Neural crest cell (in vitro differentiated cells): Measurements from ENCODE around the gene TMED9. TPM values are rescaled to one million over a fixed set of nuclear protein-coding genes. Genes with fewer than 3 reads are reported as not detected.

ENCODE experiments used
- DNase-seq: peaks from one replicate; pipeline ENCODE4 v3.0.0; 2021; ENCODE audit warnings: low read depth, mixed read lengths, low spot score
- H3K27ac Mint-ChIP-seq: one replicate; pipeline ENCODE4 v1.8.0; 2021; ENCODE audit warnings: mild to moderate bottlenecking, mixed read lengths; ENCODE audit not compliant: unreplicated experiment
- H3K27me3 Mint-ChIP-seq: 2 replicates; pipeline ENCODE4 v1.8.0; 2021; ENCODE audit warnings: low read depth, mild to moderate bottlenecking, mixed read lengths
- H3K36me3 Mint-ChIP-seq: 2 replicates; pipeline ENCODE4 v1.8.0; 2021; ENCODE audit warnings: low read depth, mild to moderate bottlenecking, mixed read lengths
- H3K4me1 Mint-ChIP-seq: 2 replicates; pipeline ENCODE4 v1.8.0; 2021; ENCODE audit warnings: mixed read lengths
- H3K4me3 Mint-ChIP-seq: one replicate; pipeline ENCODE4 v1.8.0; 2021; ENCODE audit warnings: mild to moderate bottlenecking, mixed read lengths
- H3K9me3 Mint-ChIP-seq: 2 replicates; pipeline ENCODE4 v1.8.0; 2021; ENCODE audit warnings: mixed read lengths
- long read RNA-seq: library from polyadenylated mRNA; unstranded; transcript quantifications from one replicate; pipeline ENCODE4 v2.0.0, GENCODE V29; 2020
- total RNA-seq: library from RNA; stranded (reverse); gene quantifications from 2 replicates; pipeline ENCODE4 v1.2.1, GENCODE V29; 2021
- TF ChIP-seq, protein P1 (sequence below): fragments of 200-600 bp; sonication (generic); conservative IDR thresholded peaks from 2 replicates; pipeline ENCODE4 v1.5.0; 2021; ENCODE audit warnings: antibody characterized with exemption, mild to moderate bottlenecking

Gene TMED9
- total RNA-seq, result 108 and 113 TPM in 2 replicates
- long read RNA-seq, transcript TMED9-201 (5 exons, 1,473 nt), result major isoform, 105 of 108 reads
- long read RNA-seq, partial matches to known transcripts, result 0 of 108 reads
- long read RNA-seq, other reads (novel, unspliced or antisense), result 3 of 108 reads

- TF ChIP-seq, protein P1, sequence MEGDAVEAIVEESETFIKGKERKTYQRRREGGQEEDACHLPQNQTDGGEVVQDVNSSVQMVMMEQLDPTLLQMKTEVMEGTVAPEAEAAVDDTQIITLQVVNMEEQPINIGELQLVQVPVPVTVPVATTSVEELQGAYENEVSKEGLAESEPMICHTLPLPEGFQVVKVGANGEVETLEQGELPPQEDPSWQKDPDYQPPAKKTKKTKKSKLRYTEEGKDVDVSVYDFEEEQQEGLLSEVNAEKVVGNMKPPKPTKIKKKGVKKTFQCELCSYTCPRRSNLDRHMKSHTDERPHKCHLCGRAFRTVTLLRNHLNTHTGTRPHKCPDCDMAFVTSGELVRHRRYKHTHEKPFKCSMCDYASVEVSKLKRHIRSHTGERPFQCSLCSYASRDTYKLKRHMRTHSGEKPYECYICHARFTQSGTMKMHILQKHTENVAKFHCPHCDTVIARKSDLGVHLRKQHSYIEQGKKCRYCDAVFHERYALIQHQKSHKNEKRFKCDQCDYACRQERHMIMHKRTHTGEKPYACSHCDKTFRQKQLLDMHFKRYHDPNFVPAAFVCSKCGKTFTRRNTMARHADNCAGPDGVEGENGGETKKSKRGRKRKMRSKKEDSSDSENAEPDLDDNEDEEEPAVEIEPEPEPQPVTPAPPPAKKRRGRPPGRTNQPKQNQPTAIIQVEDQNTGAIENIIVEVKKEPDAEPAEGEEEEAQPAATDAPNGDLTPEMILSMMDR, result no peak
- peak within 1 kb of the TSS; percentile 95 for H3K4me3 Mint-ChIP-seq
- peak; percentile 73 for DNase-seq
- H3K27ac Mint-ChIP-seq, result peak within 1 kb of the TSS; percentile 97
- peaks cover 3% of the 10 kb centered on the region for H3K36me3 Mint-ChIP-seq
- H3K9me3 Mint-ChIP-seq, result no peaks in the 10 kb centered on the region
- H3K4me1 Mint-ChIP-seq, result peaks cover 16% of the 10 kb centered on the region
- H3K27me3 Mint-ChIP-seq, result peaks cover 45% of the 10 kb centered on the region
Observed at GRCh38 chr5:177592010-177592834, at the start of gene TMED9. TSS of gene TMED9 (plus strand) at chr5:177592203. CDS start at chr5:177592215, 12 bp downstream.

DNA sequence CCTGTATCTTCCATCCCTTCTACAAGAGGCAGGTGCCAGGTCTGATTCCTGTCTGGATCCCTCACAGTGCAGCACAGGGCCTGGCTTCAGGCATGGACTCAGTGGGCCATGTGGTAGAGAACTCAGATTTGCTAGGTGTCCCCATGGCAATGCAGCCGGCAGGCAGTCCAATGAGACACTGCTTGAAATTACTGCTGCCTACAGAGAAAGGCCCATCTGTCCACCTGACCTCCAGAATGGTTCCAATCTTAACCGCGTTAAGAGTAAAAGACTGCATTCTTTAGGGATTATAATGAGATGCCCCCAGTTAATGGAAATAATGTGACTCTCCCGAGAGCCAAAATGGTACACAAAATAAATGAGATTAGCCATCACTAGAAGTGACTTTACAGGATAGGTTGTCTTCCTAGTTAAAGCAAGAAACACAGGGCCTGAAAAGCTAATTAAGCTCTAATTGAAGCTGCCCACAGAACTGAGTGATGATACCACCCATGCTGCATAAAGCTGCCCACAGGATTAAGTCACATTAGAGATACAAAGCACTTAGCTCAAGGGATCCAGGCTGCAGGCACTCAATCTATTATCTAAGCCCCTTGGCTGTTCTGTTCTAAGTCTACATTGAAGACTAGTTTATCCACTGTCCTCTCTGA is 49.1 kb upstream of the TMED9 start:
- TF ChIP-seq, protein P1, result no peak
- Mint-ChIP-seq H3K36me3 (peaks cover 4% of the 10 kb centered on the region), H3K9me3 (no peaks in the 10 kb centered on the region), H3K4me3 (no peak overlapping the region), H3K27me3 (no peaks in the 10 kb centered on the region), H3K4me1 (peaks cover 24% of the 10 kb centered on the region), H3K27ac (no peak overlapping the region)
- DNase-seq, result no peak

GRCh38 chr5:177545487-177546257 is 46.3 kb upstream of the TMED9 start:
- Mint-ChIP-seq H3K4me1 (peaks cover 27% of the 10 kb centered on the region), H3K4me3 (no peak overlapping the region), H3K9me3 (no peaks in the 10 kb centered on the region), H3K27ac (no peak overlapping the region), H3K36me3 (peaks cover 8% of the 10 kb centered on the region), H3K27me3 (no peaks in the 10 kb centered on the region)
- no peak for DNase-seq
- TF ChIP-seq, protein P1, result no peak

GRCh38 chr5:177546258-177546741 is 45.7 kb upstream of the TMED9 start:
- no peak for DNase-seq
- Mint-ChIP-seq H3K27ac (peak overlapping the region; percentile 97), H3K27me3 (no peaks in the 10 kb centered on the region), H3K9me3 (no peaks in the 10 kb centered on the region), H3K36me3 (peaks cover 8% of the 10 kb centered on the region), H3K4me1 (peaks cover 27% of the 10 kb centered on the region), H3K4me3 (no peak overlapping the region)
- TF ChIP-seq, protein P1, result no peak

DNA sequence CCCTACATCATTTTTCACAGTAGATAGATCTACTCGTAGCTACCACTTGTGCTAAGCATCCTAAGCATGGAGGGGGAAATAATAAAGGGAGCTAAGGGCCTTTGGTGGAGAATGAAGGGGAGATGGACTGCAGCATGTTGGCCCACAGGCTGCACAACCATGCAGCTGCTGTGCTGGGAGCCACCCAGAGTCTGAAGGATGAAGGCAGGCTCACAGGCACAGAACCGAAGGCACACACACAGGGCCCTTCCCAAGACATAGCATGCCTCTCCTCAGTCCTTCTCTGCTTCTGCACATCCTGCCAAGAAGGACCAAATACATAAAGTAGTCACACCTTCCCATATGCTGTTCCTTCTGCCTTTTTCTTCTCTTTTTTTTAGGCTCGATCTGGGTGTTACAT is 44.3 kb upstream of the TMED9 start:
- H3K4me3 Mint-ChIP-seq, result no peak overlapping the region
- H3K27me3 Mint-ChIP-seq, result no peaks in the 10 kb centered on the region
- TF ChIP-seq, protein P1, result no peak
- H3K27ac Mint-ChIP-seq, result no peak overlapping the region
- no peak for DNase-seq
- no peaks in the 10 kb centered on the region for H3K9me3 Mint-ChIP-seq
- peaks cover 6% of the 10 kb centered on the region for H3K36me3 Mint-ChIP-seq
- H3K4me1 Mint-ChIP-seq, result peaks cover 36% of the 10 kb centered on the region
